Activated naive CD4-positive, alpha-beta T cell treated with anti-CD3 and anti-CD28 coated beads, Interleukin-2, amount 50 U/mL, for 24 hours (primary cell): Measurements from ENCODE around the gene MPND.
A peak's percentile ranks its signal among the peaks of the same experiment; 100 is the strongest.

Experiments
- H3K27ac Mint-ChIP-seq: one replicate; pipeline ENCODE4 v1.8.0; 2021; ENCODE audit warnings: mild to moderate bottlenecking, mixed read lengths
- H3K27me3 Mint-ChIP-seq: one replicate; pipeline ENCODE4 v1.8.0; 2021; ENCODE audit warnings: mixed read lengths
- H3K36me3 Mint-ChIP-seq: one replicate; pipeline ENCODE4 v1.8.0; 2021; ENCODE audit warnings: mixed read lengths
- H3K4me1 Mint-ChIP-seq: one replicate; pipeline ENCODE4 v1.8.0; 2021; ENCODE audit warnings: mixed read lengths
- H3K4me3 Mint-ChIP-seq: one replicate; pipeline ENCODE4 v1.8.0; 2021; ENCODE audit warnings: mild to moderate bottlenecking, mixed read lengths
- H3K9me3 Mint-ChIP-seq: one replicate; pipeline ENCODE4 v1.8.0; 2021; ENCODE audit warnings: mixed read lengths

The MPND gene

DNA sequence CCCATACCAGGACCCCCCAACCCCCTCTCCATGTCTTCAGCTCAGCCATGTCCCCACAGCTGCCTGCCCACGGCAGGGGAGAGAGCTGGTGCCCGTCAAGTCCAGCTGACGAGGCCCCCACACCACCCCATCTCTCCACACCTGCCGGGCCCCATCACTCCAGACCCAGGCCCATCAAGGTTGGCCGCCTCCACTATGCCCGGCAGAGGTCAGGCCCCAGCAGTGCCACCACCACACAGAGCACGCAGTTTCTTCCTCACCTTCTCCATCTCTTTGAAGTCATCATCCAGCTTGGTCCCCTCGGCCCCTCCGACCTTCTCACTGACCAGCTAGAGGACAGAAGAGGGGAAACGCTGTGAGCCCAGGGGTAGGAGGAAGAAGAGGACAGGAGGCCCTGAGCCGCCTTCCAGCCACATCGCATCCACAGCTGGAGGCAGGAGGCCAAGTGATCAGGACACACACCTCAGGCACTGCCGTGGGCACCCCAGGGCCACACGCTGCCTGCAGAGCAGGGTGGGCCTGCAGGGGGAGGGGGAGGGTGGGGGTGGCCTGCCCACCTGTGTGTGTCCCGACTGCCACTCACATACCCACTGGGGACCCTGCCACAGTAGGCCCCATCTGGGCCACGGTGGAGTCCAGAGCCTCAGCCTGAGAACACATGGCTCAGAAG lies 23.4 kb downstream of the MPND start:
- H3K27me3 Mint-ChIP-seq = no peaks in the 10 kb centered on the region
- peaks cover 30% of the 10 kb centered on the region for H3K4me1 Mint-ChIP-seq
- H3K4me3 Mint-ChIP-seq = no peak overlapping the region
- no peaks in the 10 kb centered on the region for H3K9me3 Mint-ChIP-seq
- no peak overlapping the region for H3K27ac Mint-ChIP-seq
- H3K36me3 Mint-ChIP-seq = peaks cover 2% of the 10 kb centered on the region

GRCh38 chr19:4367336-4367723 lies 24.0 kb downstream of the MPND start:
- peaks cover 30% of the 10 kb centered on the region for H3K4me1 Mint-ChIP-seq
- no peak overlapping the region for H3K27ac Mint-ChIP-seq
- H3K36me3 Mint-ChIP-seq = no peaks in the 10 kb centered on the region
- no peak overlapping the region for H3K4me3 Mint-ChIP-seq
- no peaks in the 10 kb centered on the region for H3K27me3 Mint-ChIP-seq
- H3K9me3 Mint-ChIP-seq = no peaks in the 10 kb centered on the region

- Mint-ChIP-seq H3K36me3 (no peaks in the 10 kb centered on the region), H3K4me3 (no peak overlapping the region), H3K9me3 (no peaks in the 10 kb centered on the region), H3K27ac (peak overlapping the region; percentile 41), H3K27me3 (no peaks in the 10 kb centered on the region), H3K4me1 (peaks cover 30% of the 10 kb centered on the region)
Observed at GRCh38 chr19:4367781-4368127, 24.4 kb downstream of the MPND start.

GRCh38 chr19:4368128-4368820 lies 24.9 kb downstream of the MPND start:
- Mint-ChIP-seq H3K4me1 (peaks cover 30% of the 10 kb centered on the region), H3K27ac (peak overlapping the region; percentile 87), H3K9me3 (no peaks in the 10 kb centered on the region), H3K4me3 (peak overlapping the region; percentile 87), H3K36me3 (no peaks in the 10 kb centered on the region), H3K27me3 (no peaks in the 10 kb centered on the region)

DNA sequence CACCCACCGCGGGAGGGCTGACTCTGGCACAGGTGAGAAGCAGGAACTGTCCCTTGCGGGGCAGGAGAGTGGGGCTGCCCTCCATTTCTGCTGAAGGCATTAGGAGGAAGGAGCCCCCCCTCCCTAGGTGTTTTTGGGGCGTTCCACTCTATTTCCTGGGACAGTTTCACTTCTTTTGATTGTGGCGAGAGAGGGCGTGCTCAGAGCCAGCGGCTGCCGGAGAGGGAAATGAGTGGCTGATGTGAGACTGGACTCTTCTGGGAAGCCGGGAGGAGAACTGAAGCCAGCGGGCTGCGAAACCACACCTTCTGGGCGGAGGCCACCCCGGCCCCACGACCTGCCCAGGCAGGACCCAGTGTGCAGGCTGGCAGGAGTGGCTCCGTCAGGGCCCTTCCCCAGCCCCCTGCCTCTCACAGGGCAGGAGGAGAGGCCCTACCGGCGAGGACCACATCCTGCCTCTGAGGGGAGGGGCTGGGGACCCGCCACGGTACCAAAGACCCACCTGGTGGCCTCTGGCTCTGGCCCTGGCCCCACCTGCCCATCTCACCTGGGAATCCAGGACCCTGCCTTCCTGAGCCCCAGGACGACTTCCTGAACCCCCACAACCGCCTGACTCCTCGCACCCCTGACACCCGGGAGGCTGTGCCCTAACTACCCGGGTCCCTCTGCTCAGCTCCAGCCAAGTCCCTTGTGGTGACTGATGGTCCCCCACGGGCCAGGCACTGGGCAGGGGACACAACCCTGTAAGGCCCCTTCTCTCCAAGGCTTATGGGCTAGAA lies 25.9 kb downstream of the MPND start:
- peaks cover 34% of the 10 kb centered on the region for H3K4me1 Mint-ChIP-seq
- peak overlapping the region; percentile 97 for H3K27ac Mint-ChIP-seq
- H3K9me3 Mint-ChIP-seq = no peaks in the 10 kb centered on the region
- peak overlapping the region; percentile 87 for H3K4me3 Mint-ChIP-seq
- no peaks in the 10 kb centered on the region for H3K27me3 Mint-ChIP-seq
- H3K36me3 Mint-ChIP-seq = no peaks in the 10 kb centered on the region

GRCh38 chr19:4369888-4370260 lies 26.5 kb downstream of the MPND start:
- Mint-ChIP-seq H3K4me1 (peaks cover 34% of the 10 kb centered on the region), H3K9me3 (no peaks in the 10 kb centered on the region), H3K4me3 (peak overlapping the region; percentile 79), H3K27me3 (no peaks in the 10 kb centered on the region), H3K36me3 (no peaks in the 10 kb centered on the region), H3K27ac (peak overlapping the region; percentile 97)

DNA sequence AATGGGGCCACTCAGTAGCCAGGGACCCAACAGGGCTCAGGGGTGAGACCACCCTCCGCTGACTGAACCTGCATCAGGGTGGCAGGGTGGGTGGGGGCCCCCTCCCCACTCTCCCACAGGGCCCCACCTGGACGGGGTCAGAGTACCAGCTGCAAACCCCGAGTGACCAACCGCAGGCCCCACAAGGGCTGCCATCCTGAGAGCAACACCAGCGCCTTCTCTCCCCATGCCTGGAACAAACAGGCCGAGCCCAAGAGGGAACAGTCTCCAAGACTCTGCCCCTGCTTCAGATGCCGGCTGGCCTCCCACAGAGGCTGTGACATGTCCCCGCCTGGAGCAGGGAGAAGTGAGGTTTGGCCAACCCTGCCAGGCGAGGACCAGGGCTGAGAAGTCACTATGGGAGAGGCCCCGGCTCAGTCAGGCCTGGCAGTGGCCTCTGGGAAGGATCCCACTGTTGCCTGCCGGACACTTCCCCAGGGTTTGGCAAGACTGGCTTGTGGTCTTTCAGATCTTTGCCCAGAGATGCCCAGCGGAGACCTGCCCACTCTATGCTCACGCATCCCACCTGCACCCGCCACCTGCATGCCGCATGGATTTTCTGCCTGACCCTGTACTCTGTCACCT lies 27.2 kb downstream of the MPND start:
- no peaks in the 10 kb centered on the region for H3K36me3 Mint-ChIP-seq

DNA sequence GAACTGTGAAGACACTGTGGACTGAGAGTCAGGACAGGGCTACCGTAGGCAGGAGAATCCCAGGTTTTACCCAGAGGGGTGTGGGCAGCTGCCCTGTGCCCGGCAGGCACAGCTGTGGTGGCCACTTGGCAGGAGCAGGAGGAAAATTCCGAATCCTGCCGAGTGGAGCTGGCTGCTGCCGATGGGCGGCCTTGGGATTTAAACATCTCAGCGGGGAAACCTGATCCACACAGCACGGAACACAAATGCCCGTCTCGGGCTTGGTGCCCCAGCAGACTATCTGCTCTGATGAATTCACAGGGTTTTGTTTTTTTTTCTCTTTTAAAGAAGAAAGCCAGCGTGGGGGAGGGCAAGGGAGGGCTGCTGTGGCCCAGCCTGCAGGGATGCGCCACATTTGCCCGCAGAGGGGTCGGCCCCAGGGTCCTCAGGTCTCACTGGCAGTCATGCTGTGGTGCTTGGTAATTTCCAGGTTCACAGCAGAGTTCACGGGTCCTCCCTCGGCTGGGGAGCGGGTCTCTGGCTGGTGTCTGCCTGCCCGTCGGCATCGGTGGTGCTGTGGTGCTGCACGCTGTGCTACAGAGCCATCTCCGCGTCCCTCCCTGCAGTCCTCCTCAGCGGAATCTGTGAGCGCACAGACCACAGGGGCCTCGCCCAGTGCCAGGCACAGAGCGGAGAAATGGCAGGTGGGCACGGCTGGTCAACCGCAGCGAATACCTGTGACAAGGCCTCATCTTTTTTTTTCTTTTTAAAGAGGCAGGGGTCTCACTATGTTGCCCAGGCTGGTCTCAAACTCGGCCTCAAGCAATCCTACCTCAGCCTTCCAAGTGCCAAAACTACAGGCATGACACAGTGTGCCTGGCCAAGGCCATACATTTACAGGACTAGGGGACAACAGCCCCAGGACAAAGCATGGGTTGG lies 28.1 kb downstream of the MPND start:
- no peaks in the 10 kb centered on the region for H3K36me3 Mint-ChIP-seq
- peak overlapping the region; percentile 68 for H3K27ac Mint-ChIP-seq
- no peaks in the 10 kb centered on the region for H3K9me3 Mint-ChIP-seq
- peaks cover 47% of the 10 kb centered on the region for H3K4me1 Mint-ChIP-seq
- H3K4me3 Mint-ChIP-seq = peak overlapping the region; percentile 19
- H3K27me3 Mint-ChIP-seq = no peaks in the 10 kb centered on the region

More for the DNA sequence above, 27.2 kb downstream of the MPND start:
- no peaks in the 10 kb centered on the region for H3K9me3 Mint-ChIP-seq
- H3K4me3 Mint-ChIP-seq = peak overlapping the region; percentile 79
- H3K4me1 Mint-ChIP-seq = peaks cover 37% of the 10 kb centered on the region
- no peaks in the 10 kb centered on the region for H3K27me3 Mint-ChIP-seq
- H3K27ac Mint-ChIP-seq = peak overlapping the region; percentile 68

- no peak overlapping the region for H3K4me3 Mint-ChIP-seq
Observed at GRCh38 chr19:4372165-4373012, 29.0 kb downstream of the MPND start.

DNA sequence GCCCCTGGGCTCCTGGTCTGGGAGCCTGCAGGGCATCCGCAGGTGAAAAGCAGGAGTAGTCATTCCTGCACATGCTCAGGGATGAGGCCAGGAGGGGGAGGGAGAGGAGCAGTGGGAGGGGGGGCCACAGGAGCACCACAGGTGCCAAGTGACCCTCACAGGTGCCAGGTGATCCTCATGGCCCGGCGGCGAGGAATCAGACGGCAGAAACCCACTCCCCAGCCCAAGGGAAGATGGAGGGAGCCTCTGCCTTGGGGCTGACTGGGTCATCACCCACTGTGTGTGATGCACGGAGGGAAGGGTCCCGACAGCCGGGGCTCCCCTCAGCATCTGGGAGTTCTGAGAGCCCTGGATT lies 29.6 kb downstream of the MPND start:
- Mint-ChIP-seq H3K27me3 (no peaks in the 10 kb centered on the region), H3K4me3 (no peak overlapping the region), H3K4me1 (peaks cover 53% of the 10 kb centered on the region), H3K36me3 (no peaks in the 10 kb centered on the region), H3K9me3 (no peaks in the 10 kb centered on the region), H3K27ac (no peak overlapping the region)

More at GRCh38 chr19:4372165-4373012, 29.0 kb downstream of the MPND start:
- H3K36me3 Mint-ChIP-seq = no peaks in the 10 kb centered on the region
- H3K27ac Mint-ChIP-seq = peak overlapping the region; percentile 68
- no peaks in the 10 kb centered on the region for H3K9me3 Mint-ChIP-seq
- peaks cover 53% of the 10 kb centered on the region for H3K4me1 Mint-ChIP-seq
- no peaks in the 10 kb centered on the region for H3K27me3 Mint-ChIP-seq

DNA sequence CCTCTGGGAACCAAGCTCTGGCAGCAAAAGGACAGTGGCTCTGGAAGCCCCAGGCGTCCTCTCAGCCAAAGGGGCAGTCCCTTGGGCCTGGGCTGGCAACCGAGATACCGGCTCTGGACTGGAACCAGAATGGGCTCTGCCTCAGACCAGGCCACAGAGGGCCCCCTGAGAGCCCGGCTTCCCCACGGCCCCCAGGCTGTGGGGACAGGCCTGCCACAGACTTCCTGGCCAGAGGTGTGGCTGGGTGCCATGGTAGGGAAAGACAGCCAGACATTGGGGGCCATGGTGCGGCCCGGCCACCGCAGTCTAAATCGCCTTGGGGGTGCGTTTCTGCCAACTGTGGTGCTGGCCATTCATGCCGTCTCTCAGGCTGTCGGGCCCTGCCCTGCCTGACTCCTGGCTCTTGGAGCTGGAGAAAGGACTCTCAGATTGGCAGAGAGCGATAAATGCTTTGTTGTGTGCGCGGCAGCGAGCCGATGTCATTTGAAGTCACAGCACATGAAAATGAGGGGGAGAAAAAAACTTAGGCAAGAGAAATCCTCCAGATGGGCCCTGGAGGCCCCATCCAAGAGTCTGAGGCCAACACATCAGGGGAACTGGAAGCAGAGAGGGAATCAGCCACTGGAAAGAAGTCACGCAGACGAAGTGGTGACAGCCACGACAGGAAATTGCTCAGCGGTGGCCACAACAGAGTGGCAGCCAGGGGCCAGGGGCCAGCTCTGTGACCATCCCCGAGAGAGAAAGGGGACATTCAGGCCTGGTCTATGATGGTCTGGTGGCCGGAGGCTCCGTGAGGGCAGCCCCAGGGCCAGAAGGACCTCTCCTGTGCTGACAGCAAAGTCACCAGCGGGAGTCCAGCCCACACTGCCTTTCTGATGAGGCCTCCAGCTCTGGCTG lies 30.5 kb downstream of the MPND start:
- Mint-ChIP-seq H3K4me3 (no peak overlapping the region), H3K27ac (peak overlapping the region; percentile 90), H3K4me1 (peaks cover 51% of the 10 kb centered on the region)

GRCh38 chr19:4374498-4375163 lies 31.3 kb downstream of the MPND start:
- no peaks in the 10 kb centered on the region for H3K9me3 Mint-ChIP-seq
- no peaks in the 10 kb centered on the region for H3K27me3 Mint-ChIP-seq
- no peaks in the 10 kb centered on the region for H3K36me3 Mint-ChIP-seq
- no peak overlapping the region for H3K4me3 Mint-ChIP-seq
- H3K27ac Mint-ChIP-seq = no peak overlapping the region
- peaks cover 52% of the 10 kb centered on the region for H3K4me1 Mint-ChIP-seq

More for the DNA sequence above, 30.5 kb downstream of the MPND start:
- no peaks in the 10 kb centered on the region for H3K27me3 Mint-ChIP-seq
- no peaks in the 10 kb centered on the region for H3K9me3 Mint-ChIP-seq
- no peaks in the 10 kb centered on the region for H3K36me3 Mint-ChIP-seq
